HepG2 (cell line): Measurements from ENCODE around the gene AAMP. TPM values are rescaled to one million over a fixed set of nuclear protein-coding genes. Genes with fewer than 3 reads are reported as not detected.

ENCODE experiments used
- HMG20A ChIP-seq: IDR thresholded peaks from 2 replicates; pipeline ENCODE4 v1.6.1; 2016; ENCODE audit warnings: borderline replicate concordance
- KAT8 ChIP-seq: IDR thresholded peaks from 2 replicates; pipeline ENCODE4 v1.6.1; 2016; ENCODE audit warnings: missing genetic modification reagents, missing compliant biosample characterization
- NFYC ChIP-seq: IDR thresholded peaks from 2 replicates; pipeline ENCODE4 v1.6.1; 2016; ENCODE audit warnings: missing genetic modification reagents, missing compliant biosample characterization
- RBAK ChIP-seq: sonication (generic); formaldehyde crosslinking; IDR thresholded peaks from 2 replicates; pipeline ENCODE4 v1.5.1; 2020; ENCODE audit warnings: mild to moderate bottlenecking, missing genetic modification reagents
- RFXANK ChIP-seq: IDR thresholded peaks from 2 replicates; pipeline ENCODE4 v1.6.1; 2016
- TEAD2 ChIP-seq: sonication (generic); formaldehyde crosslinking; IDR thresholded peaks from 2 replicates; pipeline ENCODE4 v1.9.0; 2021; ENCODE audit warnings: missing genetic modification reagents
- ZNF143 ChIP-seq: sonication (generic); formaldehyde crosslinking; IDR thresholded peaks from 2 replicates; pipeline ENCODE4 v1.4.0; 2020; ENCODE audit warnings: missing genetic modification reagents
- ZNF292 ChIP-seq: sonication (generic); formaldehyde crosslinking; IDR thresholded peaks from 2 replicates; pipeline ENCODE4 v1.8.1; 2022; ENCODE audit warnings: mild to moderate bottlenecking, low read depth, missing genetic modification reagents, borderline replicate concordance
- ZNF329 ChIP-seq: sonication (generic); formaldehyde crosslinking; IDR thresholded peaks from 2 replicates; pipeline ENCODE4 v1.9.0; 2021; ENCODE audit warnings: low read depth, mild to moderate bottlenecking, missing genetic modification reagents
- ZNF546 ChIP-seq: sonication (generic); formaldehyde crosslinking; conservative IDR thresholded peaks from 2 replicates; pipeline ENCODE4 v1.8.1; 2023; ENCODE audit warnings: mild to moderate bottlenecking, missing genetic modification reagents
- ZNF552 ChIP-seq: sonication (generic); formaldehyde crosslinking; IDR thresholded peaks from 2 replicates; pipeline ENCODE4 v1.9.0; 2022; ENCODE audit warnings: missing genetic modification reagents, mild to moderate bottlenecking, borderline replicate concordance
- ZNF766 ChIP-seq: sonication (generic); formaldehyde crosslinking; IDR thresholded peaks from 2 replicates; pipeline ENCODE4 v1.5.0; 2020; ENCODE audit warnings: missing genetic modification reagents, borderline replicate concordance
- polyA plus RNA-seq, 8 experiments: library from polyadenylated mRNA; depleted of rRNA in 3 of 8; stranded (reverse) in 7 of 8; unstranded in 1 of 8; fragments of >200 nt; fragmentation: Illumina TruSeq in 4 of 8; extraction: Trizol in 4 of 8; gene quantifications; 2 replicates each; pipeline versions ENCODE4 v1.2.1 to v1.2.3, GENCODE V29; 2011 to 2016; ENCODE audit warnings: low read depth in 4 of 8, missing spikeins in 1 of 8, mixed read lengths in 1 of 8; ENCODE audit not compliant: insufficient read depth in 1 of 8
- total RNA-seq, 5 experiments: library from RNA; depleted of rRNA; stranded (reverse); fragments of >200 nt; fragmentation: Illumina TruSeq; extraction: Trizol; gene quantifications; 2 replicates each; pipeline ENCODE4 v1.2.3, GENCODE V29; 2016; ENCODE audit warnings: low read depth in 1 of 5
- TF ChIP-seq, protein P1 (sequence below): IDR thresholded peaks from 2 replicates; pipeline ENCODE4 v1.6.1; 2016; ENCODE audit warnings: low read depth, missing genetic modification reagents, missing compliant biosample characterization
- TF ChIP-seq, protein P2 (sequence below): sonication (generic); formaldehyde crosslinking; IDR thresholded peaks from 2 replicates; pipeline ENCODE4 v1.4.0; 2020; ENCODE audit warnings: mild to moderate bottlenecking, missing genetic modification reagents
- TF ChIP-seq, protein P3 (sequence below): sonication (generic); formaldehyde crosslinking; IDR thresholded peaks from 2 replicates; pipeline ENCODE4 v1.5.0; 2020; ENCODE audit warnings: mild to moderate bottlenecking, missing genetic modification reagents
- TF ChIP-seq, protein P4 (sequence below): sonication (generic); formaldehyde crosslinking; IDR thresholded peaks from 2 replicates; pipeline ENCODE4 v1.4.0; 2020; ENCODE audit warnings: missing genetic modification reagents, mild to moderate bottlenecking, borderline replicate concordance

Gene AAMP
- total and polyA plus RNA-seq, 2 of the 13 experiments (the other 11 are each of a cell fraction or from before 2014, with no cell fraction given), result 110 to 186 TPM

DNA sequence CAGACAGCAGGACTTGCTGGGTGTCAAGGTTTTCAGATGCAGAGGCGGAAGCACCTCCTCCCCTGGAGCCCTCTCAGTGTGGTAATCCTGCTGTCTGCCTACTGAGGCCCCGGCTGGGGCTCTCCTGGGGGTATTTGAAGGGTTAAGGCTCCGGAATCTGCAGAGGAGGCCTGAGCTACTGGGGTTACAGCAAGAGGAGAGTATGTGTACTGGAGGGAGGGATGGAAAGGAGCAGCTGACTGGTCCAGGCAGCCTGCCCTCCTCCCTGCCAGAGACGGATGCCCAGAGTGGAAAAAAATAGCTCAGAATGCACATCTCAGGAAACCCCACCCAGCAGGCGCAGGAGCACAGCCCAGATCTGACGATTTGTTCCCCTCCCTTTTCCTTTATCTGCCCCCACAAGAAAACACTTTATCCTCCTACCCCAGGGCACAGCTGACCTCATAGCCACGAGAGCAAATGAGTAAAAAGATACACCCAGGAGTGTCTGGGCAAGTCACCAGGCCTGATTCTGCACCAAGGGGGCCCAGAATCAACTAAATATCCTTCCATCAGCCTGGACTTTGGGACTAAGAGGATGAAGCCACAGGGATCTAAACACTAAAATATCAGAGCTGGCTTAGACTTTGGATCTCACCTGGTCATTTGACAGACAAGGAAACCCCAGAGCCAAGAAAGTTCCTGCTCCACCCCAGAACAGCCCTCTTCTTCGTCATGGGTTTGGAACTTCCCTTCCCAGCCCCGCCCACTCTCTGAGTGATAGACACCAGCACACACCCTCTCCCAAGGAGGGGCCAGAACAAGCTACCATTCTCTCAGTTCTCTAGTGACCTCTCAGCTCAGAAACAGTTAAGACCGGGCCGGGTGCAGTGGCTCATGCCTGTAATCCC is 16.9 kb upstream of the AAMP start (continued):
- TF ChIP-seq, protein P1, sequence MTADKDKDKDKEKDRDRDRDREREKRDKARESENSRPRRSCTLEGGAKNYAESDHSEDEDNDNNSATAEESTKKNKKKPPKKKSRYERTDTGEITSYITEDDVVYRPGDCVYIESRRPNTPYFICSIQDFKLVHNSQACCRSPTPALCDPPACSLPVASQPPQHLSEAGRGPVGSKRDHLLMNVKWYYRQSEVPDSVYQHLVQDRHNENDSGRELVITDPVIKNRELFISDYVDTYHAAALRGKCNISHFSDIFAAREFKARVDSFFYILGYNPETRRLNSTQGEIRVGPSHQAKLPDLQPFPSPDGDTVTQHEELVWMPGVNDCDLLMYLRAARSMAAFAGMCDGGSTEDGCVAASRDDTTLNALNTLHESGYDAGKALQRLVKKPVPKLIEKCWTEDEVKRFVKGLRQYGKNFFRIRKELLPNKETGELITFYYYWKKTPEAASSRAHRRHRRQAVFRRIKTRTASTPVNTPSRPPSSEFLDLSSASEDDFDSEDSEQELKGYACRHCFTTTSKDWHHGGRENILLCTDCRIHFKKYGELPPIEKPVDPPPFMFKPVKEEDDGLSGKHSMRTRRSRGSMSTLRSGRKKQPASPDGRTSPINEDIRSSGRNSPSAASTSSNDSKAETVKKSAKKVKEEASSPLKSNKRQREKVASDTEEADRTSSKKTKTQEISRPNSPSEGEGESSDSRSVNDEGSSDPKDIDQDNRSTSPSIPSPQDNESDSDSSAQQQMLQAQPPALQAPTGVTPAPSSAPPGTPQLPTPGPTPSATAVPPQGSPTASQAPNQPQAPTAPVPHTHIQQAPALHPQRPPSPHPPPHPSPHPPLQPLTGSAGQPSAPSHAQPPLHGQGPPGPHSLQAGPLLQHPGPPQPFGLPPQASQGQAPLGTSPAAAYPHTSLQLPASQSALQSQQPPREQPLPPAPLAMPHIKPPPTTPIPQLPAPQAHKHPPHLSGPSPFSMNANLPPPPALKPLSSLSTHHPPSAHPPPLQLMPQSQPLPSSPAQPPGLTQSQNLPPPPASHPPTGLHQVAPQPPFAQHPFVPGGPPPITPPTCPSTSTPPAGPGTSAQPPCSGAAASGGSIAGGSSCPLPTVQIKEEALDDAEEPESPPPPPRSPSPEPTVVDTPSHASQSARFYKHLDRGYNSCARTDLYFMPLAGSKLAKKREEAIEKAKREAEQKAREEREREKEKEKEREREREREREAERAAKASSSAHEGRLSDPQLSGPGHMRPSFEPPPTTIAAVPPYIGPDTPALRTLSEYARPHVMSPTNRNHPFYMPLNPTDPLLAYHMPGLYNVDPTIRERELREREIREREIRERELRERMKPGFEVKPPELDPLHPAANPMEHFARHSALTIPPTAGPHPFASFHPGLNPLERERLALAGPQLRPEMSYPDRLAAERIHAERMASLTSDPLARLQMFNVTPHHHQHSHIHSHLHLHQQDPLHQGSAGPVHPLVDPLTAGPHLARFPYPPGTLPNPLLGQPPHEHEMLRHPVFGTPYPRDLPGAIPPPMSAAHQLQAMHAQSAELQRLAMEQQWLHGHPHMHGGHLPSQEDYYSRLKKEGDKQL (CRISPR knock-in tag), result no peak
- no peak for TF ChIP-seq RFXANK (CRISPR knock-in tag)
- peak; percentile 25; the same call in 1 of the 2 replicates for TF ChIP-seq HMG20A (CRISPR knock-in tag)
- TF ChIP-seq ZNF329, result no peak
- TF ChIP-seq KAT8 (CRISPR knock-in tag), result peak; percentile 48; the same call in 1 of the 2 replicates
- no peak for TF ChIP-seq ZNF546 (CRISPR knock-in tag)
- no peak for TF ChIP-seq TEAD2 (CRISPR knock-in tag)
- TF ChIP-seq, protein P2, sequence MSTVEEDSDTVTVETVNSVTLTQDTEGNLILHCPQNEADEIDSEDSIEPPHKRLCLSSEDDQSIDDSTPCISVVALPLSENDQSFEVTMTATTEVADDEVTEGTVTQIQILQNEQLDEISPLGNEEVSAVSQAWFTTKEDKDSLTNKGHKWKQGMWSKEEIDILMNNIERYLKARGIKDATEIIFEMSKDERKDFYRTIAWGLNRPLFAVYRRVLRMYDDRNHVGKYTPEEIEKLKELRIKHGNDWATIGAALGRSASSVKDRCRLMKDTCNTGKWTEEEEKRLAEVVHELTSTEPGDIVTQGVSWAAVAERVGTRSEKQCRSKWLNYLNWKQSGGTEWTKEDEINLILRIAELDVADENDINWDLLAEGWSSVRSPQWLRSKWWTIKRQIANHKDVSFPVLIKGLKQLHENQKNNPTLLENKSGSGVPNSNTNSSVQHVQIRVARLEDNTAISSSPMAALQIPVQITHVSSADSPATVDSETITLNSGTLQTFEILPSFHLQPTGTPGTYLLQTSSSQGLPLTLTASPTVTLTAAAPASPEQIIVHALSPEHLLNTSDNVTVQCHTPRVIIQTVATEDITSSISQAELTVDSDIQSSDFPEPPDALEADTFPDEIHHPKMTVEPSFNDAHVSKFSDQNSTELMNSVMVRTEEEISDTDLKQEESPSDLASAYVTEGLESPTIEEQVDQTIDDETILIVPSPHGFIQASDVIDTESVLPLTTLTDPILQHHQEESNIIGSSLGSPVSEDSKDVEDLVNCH, result no peak
- no peak for TF ChIP-seq NFYC (CRISPR knock-in tag)
- TF ChIP-seq ZNF143 (CRISPR knock-in tag), result no peak
- no peak for TF ChIP-seq ZNF766 (CRISPR knock-in tag)
- TF ChIP-seq, protein P3, sequence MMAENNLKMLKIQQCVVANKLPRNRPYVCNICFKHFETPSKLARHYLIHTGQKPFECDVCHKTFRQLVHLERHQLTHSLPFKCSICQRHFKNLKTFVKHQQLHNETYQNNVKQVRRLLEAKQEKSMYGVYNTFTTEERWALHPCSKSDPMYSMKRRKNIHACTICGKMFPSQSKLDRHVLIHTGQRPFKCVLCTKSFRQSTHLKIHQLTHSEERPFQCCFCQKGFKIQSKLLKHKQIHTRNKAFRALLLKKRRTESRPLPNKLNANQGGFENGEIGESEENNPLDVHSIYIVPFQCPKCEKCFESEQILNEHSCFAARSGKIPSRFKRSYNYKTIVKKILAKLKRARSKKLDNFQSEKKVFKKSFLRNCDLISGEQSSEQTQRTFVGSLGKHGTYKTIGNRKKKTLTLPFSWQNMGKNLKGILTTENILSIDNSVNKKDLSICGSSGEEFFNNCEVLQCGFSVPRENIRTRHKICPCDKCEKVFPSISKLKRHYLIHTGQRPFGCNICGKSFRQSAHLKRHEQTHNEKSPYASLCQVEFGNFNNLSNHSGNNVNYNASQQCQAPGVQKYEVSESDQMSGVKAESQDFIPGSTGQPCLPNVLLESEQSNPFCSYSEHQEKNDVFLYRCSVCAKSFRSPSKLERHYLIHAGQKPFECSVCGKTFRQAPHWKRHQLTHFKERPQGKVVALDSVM (CRISPR knock-in tag), result no peak
- no peak for TF ChIP-seq RBAK (CRISPR knock-in tag)
- no peak for TF ChIP-seq ZNF552 (CRISPR knock-in tag)
- TF ChIP-seq, protein P4, sequence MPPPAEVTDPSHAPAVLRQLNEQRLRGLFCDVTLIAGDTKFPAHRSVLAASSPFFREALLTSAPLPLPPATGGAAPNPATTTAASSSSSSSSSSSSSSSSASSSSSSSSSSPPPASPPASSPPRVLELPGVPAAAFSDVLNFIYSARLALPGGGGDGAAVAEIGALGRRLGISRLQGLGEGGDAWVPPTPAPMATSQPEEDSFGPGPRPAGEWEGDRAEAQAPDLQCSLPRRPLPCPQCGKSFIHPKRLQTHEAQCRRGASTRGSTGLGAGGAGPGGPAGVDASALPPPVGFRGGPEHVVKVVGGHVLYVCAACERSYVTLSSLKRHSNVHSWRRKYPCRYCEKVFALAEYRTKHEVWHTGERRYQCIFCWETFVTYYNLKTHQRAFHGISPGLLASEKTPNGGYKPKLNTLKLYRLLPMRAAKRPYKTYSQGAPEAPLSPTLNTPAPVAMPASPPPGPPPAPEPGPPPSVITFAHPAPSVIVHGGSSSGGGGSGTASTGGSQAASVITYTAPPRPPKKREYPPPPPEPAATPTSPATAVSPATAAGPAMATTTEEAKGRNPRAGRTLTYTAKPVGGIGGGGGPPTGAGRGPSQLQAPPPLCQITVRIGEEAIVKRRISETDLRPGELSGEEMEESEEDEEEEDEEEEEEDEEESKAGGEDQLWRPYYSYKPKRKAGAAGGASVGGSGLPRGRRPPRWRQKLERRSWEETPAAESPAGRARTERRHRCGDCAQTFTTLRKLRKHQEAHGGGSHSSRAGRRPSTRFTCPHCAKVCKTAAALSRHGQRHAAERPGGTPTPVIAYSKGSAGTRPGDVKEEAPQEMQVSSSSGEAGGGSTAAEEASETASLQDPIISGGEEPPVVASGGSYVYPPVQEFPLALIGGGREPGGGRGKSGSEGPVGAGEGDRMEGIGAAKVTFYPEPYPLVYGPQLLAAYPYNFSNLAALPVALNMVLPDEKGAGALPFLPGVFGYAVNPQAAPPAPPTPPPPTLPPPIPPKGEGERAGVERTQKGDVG, result no peak
- no peak for TF ChIP-seq ZNF292 (CRISPR knock-in tag)
